Nephron (organoid): ENCODE results near the gene GALNT14.
A peak's percentile ranks its signal among the peaks of the same experiment; 100 is the strongest.

ENCODE experiments used
- H3K27ac Mint-ChIP-seq, 3 experiments: 2 replicates each; pipeline ENCODE4 v1.8.0; 2020; ENCODE audit warnings: mixed read lengths in 3 of 3, mild to moderate bottlenecking in 2 of 3, moderate library complexity in 1 of 3
- H3K27me3 Mint-ChIP-seq: 2 replicates; pipeline ENCODE4 v1.8.0; 2021; ENCODE audit warnings: low read depth, mild to moderate bottlenecking, moderate library complexity, mixed read lengths
- H3K36me3 Mint-ChIP-seq: 2 replicates; pipeline ENCODE4 v1.8.0; 2020; ENCODE audit warnings: low read depth, mixed read lengths
- H3K4me1 Mint-ChIP-seq: 2 replicates; pipeline ENCODE4 v1.8.0; 2020; ENCODE audit warnings: mixed read lengths
- H3K4me3 Mint-ChIP-seq, 3 experiments: 2 replicates each; pipeline ENCODE4 v1.8.0; 2020; ENCODE audit warnings: mild to moderate bottlenecking in 3 of 3, mixed read lengths in 3 of 3, moderate library complexity in 2 of 3
- H3K9me3 Mint-ChIP-seq: 2 replicates; pipeline ENCODE4 v1.8.0; 2020; ENCODE audit warnings: mixed read lengths
- CTCF ChIP-seq, 3 experiments: fragments of 200-600 bp; sonication (generic); IDR thresholded peaks; one replicate each; pipeline ENCODE4 v1.5.0; 2021; ENCODE audit warnings: antibody characterized with exemption in 3 of 3; ENCODE audit not compliant: unreplicated experiment in 3 of 3

The GALNT14 gene

GRCh38 chr2:30960213-30960612, 178.0 kb downstream of the GALNT14 start:
- peaks cover 22% of the 10 kb centered on the region for H3K4me1 Mint-ChIP-seq
- H3K27me3 Mint-ChIP-seq, result peaks cover 45% of the 10 kb centered on the region
- TF ChIP-seq CTCF (IDR thresholded peaks at IDR 0.05; ENCODE audit: unreplicated experiment in 3 of 3), result no peak
- H3K9me3 Mint-ChIP-seq, result no peaks in the 10 kb centered on the region
- no peaks in the 10 kb centered on the region for H3K36me3 Mint-ChIP-seq
- no peak overlapping the region for H3K27ac Mint-ChIP-seq
- no peak overlapping the region for H3K4me3 Mint-ChIP-seq

- H3K27ac Mint-ChIP-seq, result no peak overlapping the region
- TF ChIP-seq CTCF (IDR thresholded peaks at IDR 0.05; ENCODE audit: unreplicated experiment in 3 of 3), result no peak
- no peaks in the 10 kb centered on the region for H3K36me3 Mint-ChIP-seq
- H3K4me3 Mint-ChIP-seq, result no peak overlapping the region
- H3K27me3 Mint-ChIP-seq, result peaks cover 40% of the 10 kb centered on the region
- H3K9me3 Mint-ChIP-seq, result no peaks in the 10 kb centered on the region
- H3K4me1 Mint-ChIP-seq, result peaks cover 22% of the 10 kb centered on the region
Observed at GRCh38 chr2:30959653-30960052, 178.6 kb downstream of the GALNT14 start.

- Mint-ChIP-seq H3K27ac (no peak overlapping the region), H3K27me3 (peaks cover 37% of the 10 kb centered on the region)
Observed at GRCh38 chr2:30958918-30959265, 179.3 kb downstream of the GALNT14 start.

GRCh38 chr2:30958193-30958917, 179.9 kb downstream of the GALNT14 start:
- no peak for TF ChIP-seq CTCF (IDR thresholded peaks at IDR 0.05; ENCODE audit: unreplicated experiment in 3 of 3)
- Mint-ChIP-seq H3K27me3 (peaks cover 42% of the 10 kb centered on the region), H3K9me3 (no peaks in the 10 kb centered on the region), H3K4me3 (no peak overlapping the region), H3K27ac (no peak overlapping the region), H3K4me1 (peaks cover 22% of the 10 kb centered on the region), H3K36me3 (no peaks in the 10 kb centered on the region)

More at GRCh38 chr2:30958918-30959265, 179.3 kb downstream of the GALNT14 start:
- no peaks in the 10 kb centered on the region for H3K36me3 Mint-ChIP-seq
- TF ChIP-seq CTCF (IDR thresholded peaks at IDR 0.05; ENCODE audit: unreplicated experiment in 3 of 3), result no peak
- H3K4me1 Mint-ChIP-seq, result peaks cover 22% of the 10 kb centered on the region
- H3K9me3 Mint-ChIP-seq, result no peaks in the 10 kb centered on the region
- H3K4me3 Mint-ChIP-seq, result no peak overlapping the region

GRCh38 chr2:30957591-30957990, 180.6 kb downstream of the GALNT14 start:
- H3K27me3 Mint-ChIP-seq, result peaks cover 36% of the 10 kb centered on the region
- no peak for TF ChIP-seq CTCF (IDR thresholded peaks at IDR 0.05; ENCODE audit: unreplicated experiment in 3 of 3)

GRCh38 chr2:30956995-30957394, 181.2 kb downstream of the GALNT14 start:
- Mint-ChIP-seq H3K4me3 (no peak overlapping the region), H3K9me3 (no peaks in the 10 kb centered on the region), H3K36me3 (no peaks in the 10 kb centered on the region), H3K4me1 (peaks cover 15% of the 10 kb centered on the region), H3K27ac (peak overlapping the region in 1 of 3 experiments; percentile 76), H3K27me3 (peaks cover 33% of the 10 kb centered on the region)
- TF ChIP-seq CTCF (IDR thresholded peaks at IDR 0.05; ENCODE audit: unreplicated experiment in 3 of 3), result no peak

More at GRCh38 chr2:30957591-30957990, 180.6 kb downstream of the GALNT14 start:
- no peaks in the 10 kb centered on the region for H3K36me3 Mint-ChIP-seq
- no peaks in the 10 kb centered on the region for H3K9me3 Mint-ChIP-seq
- H3K27ac Mint-ChIP-seq, result peak overlapping the region in 1 of 3 experiments; percentile 76
- no peak overlapping the region for H3K4me3 Mint-ChIP-seq
- H3K4me1 Mint-ChIP-seq, result peaks cover 15% of the 10 kb centered on the region
